ENCODE data around the gene LGI1. TPM values are rescaled to one million over a fixed set of nuclear protein-coding genes. Genes with fewer than 3 reads are reported as not detected.

Gene LGI1
- total RNA-seq, 2 donors from 2014 or later, result not detected

GRCh38 chr10:93746844-93747284 lies 10.9 kb upstream of the LGI1 start:
- no peak overlapping the region for H3K4me3 Mint-ChIP-seq
- no peaks in the 10 kb centered on the region for H3K4me1 Mint-ChIP-seq
- H3K36me3 Mint-ChIP-seq (ENCODE audit: low read depth), result no peaks in the 10 kb centered on the region
- peaks cover 8% of the 10 kb centered on the region for H3K27me3 Mint-ChIP-seq
- no peak overlapping the region for H3K27ac Mint-ChIP-seq
- ATAC-seq (replicated peaks), result no peak
- no peaks in the 10 kb centered on the region for H3K9me3 Mint-ChIP-seq

- H3K27me3 Mint-ChIP-seq, result peaks cover 3% of the 10 kb centered on the region
- H3K9me3 Mint-ChIP-seq, result no peaks in the 10 kb centered on the region
- no peak for ATAC-seq (replicated peaks)
- no peak overlapping the region for H3K27ac Mint-ChIP-seq
- H3K4me3 Mint-ChIP-seq, result no peak overlapping the region
- no peaks in the 10 kb centered on the region for H3K4me1 Mint-ChIP-seq
- no peaks in the 10 kb centered on the region for H3K36me3 Mint-ChIP-seq (ENCODE audit: low read depth)
These were observed 8.4 kb upstream of the LGI1 start for GRCh38 chr10:93749218-93749799.

- Mint-ChIP-seq H3K27me3 (peaks cover 4% of the 10 kb centered on the region), H3K4me3 (no peak overlapping the region), H3K4me1 (no peaks in the 10 kb centered on the region), H3K27ac (no peak overlapping the region), H3K9me3 (no peaks in the 10 kb centered on the region), H3K36me3 (ENCODE audit: low read depth) (no peaks in the 10 kb centered on the region)
- ATAC-seq (replicated peaks), result no peak
These were observed 6.6 kb upstream of the LGI1 start for GRCh38 chr10:93751124-93751523.

- Mint-ChIP-seq H3K27ac (no peak overlapping the region), H3K4me1 (no peaks in the 10 kb centered on the region), H3K9me3 (no peaks in the 10 kb centered on the region), H3K4me3 (no peak overlapping the region), H3K36me3 (ENCODE audit: low read depth) (no peaks in the 10 kb centered on the region), H3K27me3 (peaks cover 10% of the 10 kb centered on the region)
- no peak for ATAC-seq (replicated peaks)
These were observed 5.9 kb upstream of the LGI1 start for GRCh38 chr10:93751832-93752231.

- H3K27me3 Mint-ChIP-seq, result peaks cover 13% of the 10 kb centered on the region
- H3K4me3 Mint-ChIP-seq, result no peak overlapping the region
- no peaks in the 10 kb centered on the region for H3K9me3 Mint-ChIP-seq
- H3K27ac Mint-ChIP-seq, result no peak overlapping the region
- H3K4me1 Mint-ChIP-seq, result peaks cover 2% of the 10 kb centered on the region
- ATAC-seq (replicated peaks), result no peak
- H3K36me3 Mint-ChIP-seq (ENCODE audit: low read depth), result no peaks in the 10 kb centered on the region
These were observed 5.0 kb upstream of the LGI1 start for GRCh38 chr10:93752761-93753160.

- no peak for ATAC-seq (replicated peaks)
- H3K4me1 Mint-ChIP-seq, result peaks cover 5% of the 10 kb centered on the region
- H3K27ac Mint-ChIP-seq, result no peak overlapping the region
- H3K9me3 Mint-ChIP-seq, result no peaks in the 10 kb centered on the region
- H3K36me3 Mint-ChIP-seq (ENCODE audit: low read depth), result no peaks in the 10 kb centered on the region
- peaks cover 22% of the 10 kb centered on the region for H3K27me3 Mint-ChIP-seq
- no peak overlapping the region for H3K4me3 Mint-ChIP-seq
These were observed 4.0 kb upstream of the LGI1 start for GRCh38 chr10:93753621-93754250.

- no peak for ATAC-seq (replicated peaks)
- Mint-ChIP-seq H3K4me1 (peaks cover 5% of the 10 kb centered on the region), H3K36me3 (ENCODE audit: low read depth) (no peaks in the 10 kb centered on the region), H3K9me3 (no peaks in the 10 kb centered on the region), H3K27ac (no peak overlapping the region), H3K27me3 (peaks cover 27% of the 10 kb centered on the region), H3K4me3 (no peak overlapping the region)
These were observed 3.0 kb upstream of the LGI1 start for GRCh38 chr10:93754761-93755160.

GRCh38 chr10:93755443-93756116 lies 2.2 kb upstream of the LGI1 start:
- H3K27ac Mint-ChIP-seq, result no peak overlapping the region
- H3K4me1 Mint-ChIP-seq, result peaks cover 5% of the 10 kb centered on the region
- H3K9me3 Mint-ChIP-seq, result no peaks in the 10 kb centered on the region
- no peaks in the 10 kb centered on the region for H3K36me3 Mint-ChIP-seq (ENCODE audit: low read depth)
- H3K4me3 Mint-ChIP-seq, result no peak overlapping the region
- ATAC-seq (replicated peaks), result peak; percentile 32
- peaks cover 30% of the 10 kb centered on the region for H3K27me3 Mint-ChIP-seq

- Mint-ChIP-seq H3K27me3 (peaks cover 33% of the 10 kb centered on the region), H3K4me3 (no peak overlapping the region), H3K36me3 (ENCODE audit: low read depth) (no peaks in the 10 kb centered on the region), H3K27ac (no peak overlapping the region), H3K9me3 (no peaks in the 10 kb centered on the region), H3K4me1 (peaks cover 5% of the 10 kb centered on the region)
- no peak for ATAC-seq (replicated peaks)
These were observed 1.6 kb upstream of the LGI1 start for GRCh38 chr10:93756118-93756517.

GRCh38 chr10:93757136-93757535 lies 600 bp upstream of the LGI1 start:
- H3K9me3 Mint-ChIP-seq, result no peaks in the 10 kb centered on the region
- H3K27ac Mint-ChIP-seq, result no peak overlapping the region
- no peak for ATAC-seq (replicated peaks)
- peaks cover 38% of the 10 kb centered on the region for H3K27me3 Mint-ChIP-seq
- H3K4me3 Mint-ChIP-seq, result no peak overlapping the region
- H3K36me3 Mint-ChIP-seq (ENCODE audit: low read depth), result no peaks in the 10 kb centered on the region
- peaks cover 5% of the 10 kb centered on the region for H3K4me1 Mint-ChIP-seq

GRCh38 chr10:93758508-93758885 lies 761 bp downstream of the LGI1 start:
- no peak overlapping the region for H3K27ac Mint-ChIP-seq
- H3K9me3 Mint-ChIP-seq, result no peaks in the 10 kb centered on the region
- no peak overlapping the region for H3K4me3 Mint-ChIP-seq
- H3K36me3 Mint-ChIP-seq (ENCODE audit: low read depth), result no peaks in the 10 kb centered on the region
- H3K4me1 Mint-ChIP-seq, result peaks cover 5% of the 10 kb centered on the region
- H3K27me3 Mint-ChIP-seq, result peaks cover 44% of the 10 kb centered on the region
- ATAC-seq (replicated peaks), result no peak

- no peaks in the 10 kb centered on the region for H3K9me3 Mint-ChIP-seq
- peaks cover 5% of the 10 kb centered on the region for H3K4me1 Mint-ChIP-seq
- no peak overlapping the region for H3K27ac Mint-ChIP-seq
- H3K36me3 Mint-ChIP-seq (ENCODE audit: low read depth), result no peaks in the 10 kb centered on the region
- H3K4me3 Mint-ChIP-seq, result no peak overlapping the region
- ATAC-seq (replicated peaks), result no peak
- peaks cover 44% of the 10 kb centered on the region for H3K27me3 Mint-ChIP-seq
These were observed 1.2 kb downstream of the LGI1 start for GRCh38 chr10:93758891-93759410.

GRCh38 chr10:93760490-93760889 lies 2.8 kb downstream of the LGI1 start:
- no peak for ATAC-seq (replicated peaks)
- H3K36me3 Mint-ChIP-seq (ENCODE audit: low read depth), result no peaks in the 10 kb centered on the region
- H3K27me3 Mint-ChIP-seq, result peaks cover 44% of the 10 kb centered on the region
- no peak overlapping the region for H3K27ac Mint-ChIP-seq
- no peak overlapping the region for H3K4me3 Mint-ChIP-seq
- H3K9me3 Mint-ChIP-seq, result no peaks in the 10 kb centered on the region
- H3K4me1 Mint-ChIP-seq, result peaks cover 5% of the 10 kb centered on the region

GRCh38 chr10:93762979-93763391 lies 5.2 kb downstream of the LGI1 start:
- ATAC-seq (replicated peaks), result no peak
- Mint-ChIP-seq H3K9me3 (no peaks in the 10 kb centered on the region), H3K27ac (no peak overlapping the region), H3K27me3 (peaks cover 33% of the 10 kb centered on the region), H3K36me3 (ENCODE audit: low read depth) (no peaks in the 10 kb centered on the region), H3K4me1 (peaks cover 1% of the 10 kb centered on the region), H3K4me3 (no peak overlapping the region)

- no peak for ATAC-seq (replicated peaks)
- no peak overlapping the region for H3K4me3 Mint-ChIP-seq
- H3K27me3 Mint-ChIP-seq, result peaks cover 26% of the 10 kb centered on the region
These were observed 9.2 kb downstream of the LGI1 start for GRCh38 chr10:93766918-93767317.

More at GRCh38 chr10:93766918-93767317, 9.2 kb downstream of the LGI1 start:
- Mint-ChIP-seq H3K36me3 (ENCODE audit: low read depth) (no peaks in the 10 kb centered on the region), H3K27ac (no peak overlapping the region), H3K9me3 (no peaks in the 10 kb centered on the region), H3K4me1 (no peaks in the 10 kb centered on the region)

Measured in activated T-helper 17 cell treated with anti-CD3 and anti-CD28 coated beads, Interleukin-2, amount 50 U/mL, for 72 hours (primary cell).